GM13977 (cell line): Measurements from ENCODE around the gene ZMYM2.

Source experiments
- DNase-seq: peaks from one replicate; pipeline ENCODE4 v3.0.0; 2012; ENCODE audit warnings: low spot score
- CTCF ChIP-seq: IDR thresholded peaks from 2 replicates; pipeline ENCODE4 v1.5.1; 2012; ENCODE audit warnings: mild to moderate bottlenecking, control low read depth; ENCODE audit not compliant: insufficient read depth; ENCODE audit errors: extremely low read depth, missing control alignments
- in situ Hi-C: fragments of 300-500 bp; cut with MboI; formaldehyde crosslinking; loops from one replicate; pipeline ENCODE4 v1.12.0; 2022; ENCODE audit warnings: low sequenced_read_pairs, low pct_unique_long_range_greater_than_20kb, mixed read lengths, inconsistent platforms; ENCODE audit not compliant: unreplicated experiment

Gene ZMYM2

GRCh38 chr13:19955873-19956559 is 2.5 kb upstream of the ZMYM2 start:
- in situ Hi-C loops = no loop called here
- no peak for TF ChIP-seq CTCF
- DNase-seq = no peak

GRCh38 chr13:19957320-19958154 is 990 bp upstream of the ZMYM2 start:
- peak; percentile 56 for TF ChIP-seq CTCF
- peak; percentile 72 for DNase-seq
- in situ Hi-C loops = no loop called here

GRCh38 chr13:19959141-19959830 is 759 bp downstream of the ZMYM2 start:
- TF ChIP-seq CTCF = peak; percentile 33
- DNase-seq = peak; percentile 62
- in situ Hi-C loops = no loop called here

GRCh38 chr13:19959831-19960652 is 1.5 kb downstream of the ZMYM2 start:
- in situ Hi-C loops = no loop called here
- peak; percentile 75 for DNase-seq
- TF ChIP-seq CTCF = peak; percentile 68

- DNase-seq = no peak
- in situ Hi-C loops = no loop called here
- no peak for TF ChIP-seq CTCF
Observed at GRCh38 chr13:19960653-19960976, 2.1 kb downstream of the ZMYM2 start.

- no peak for TF ChIP-seq CTCF
- in situ Hi-C loops = no loop called here
- no peak for DNase-seq
Observed at GRCh38 chr13:19961489-19961888, 3.0 kb downstream of the ZMYM2 start.
